SH-SY5Y (cell line): ENCODE results near the gene ACTRT2.

Experiments used
- GATA2 ChIP-seq: IDR thresholded peaks from 2 replicates; pipeline ENCODE4 v1.6.1; 2011; ENCODE audit warnings: mild to moderate bottlenecking, low read depth, low read length
- GATA3 ChIP-seq: IDR thresholded peaks from 2 replicates; pipeline ENCODE4 v1.6.1; 2011; ENCODE audit warnings: low read depth, mild to moderate bottlenecking, low read length, moderate library complexity

DNA sequence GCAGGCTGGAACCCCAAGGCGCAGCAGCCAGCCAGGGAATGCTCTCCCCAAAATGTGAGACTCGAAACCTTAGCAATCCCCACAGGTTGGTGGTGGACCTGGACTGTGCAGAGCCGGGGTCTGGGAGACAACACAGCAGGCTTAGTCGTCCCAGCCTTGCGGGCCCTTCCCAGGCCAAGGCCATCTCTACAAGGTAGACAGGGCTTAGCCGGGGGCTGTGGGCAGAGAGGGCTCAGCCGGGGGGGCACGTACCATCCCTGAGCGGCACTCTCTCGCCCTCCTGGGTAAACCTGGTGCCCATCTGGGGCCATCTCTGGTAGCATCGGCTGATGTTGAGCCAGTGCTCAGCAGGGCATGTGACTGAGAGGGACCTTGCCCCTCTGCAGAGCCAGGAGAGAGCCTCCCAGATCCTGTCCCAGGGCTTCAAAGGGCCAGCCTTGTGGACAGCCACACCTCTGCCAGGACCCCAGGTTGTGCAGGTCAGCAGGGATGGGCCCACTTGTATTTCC lies 2.2 kb upstream of the ACTRT2 start:
- TF ChIP-seq GATA3 (no peak), GATA2 (no peak)
